HepG2 (cell line): ENCODE results near the gene ADAD2. TPM values are rescaled to one million over a fixed set of nuclear protein-coding genes. Genes with fewer than 3 reads are reported as not detected.
A peak's percentile ranks its signal among the peaks of the same experiment; 100 is the strongest.

Experiments used
- BHLHE40 ChIP-seq: IDR thresholded peaks from 2 replicates; pipeline ENCODE4 v1.6.1; 2011; ENCODE audit warnings: low read length, improper control_type of control experiment
- DR1 ChIP-seq: sonication (generic); formaldehyde crosslinking; IDR thresholded peaks from 2 replicates; pipeline ENCODE4 v1.8.0; 2021; ENCODE audit warnings: mild to moderate bottlenecking, missing genetic modification reagents, inconsistent platforms
- GLI4 ChIP-seq: sonication (generic); formaldehyde crosslinking; IDR thresholded peaks from 2 replicates; pipeline ENCODE4 v1.5.1; 2020; ENCODE audit warnings: missing genetic modification reagents, mild to moderate bottlenecking, moderate library complexity, borderline replicate concordance
- HOXA3 ChIP-seq: sonication (generic); formaldehyde crosslinking; IDR thresholded peaks from 2 replicates; pipeline ENCODE4 v1.5.0; 2020; ENCODE audit warnings: missing genetic modification reagents
- KLF11 ChIP-seq: IDR thresholded peaks from 2 replicates; pipeline ENCODE4 v1.6.1; 2016; ENCODE audit warnings: missing compliant biosample characterization
- RARA ChIP-seq: IDR thresholded peaks from 2 replicates; pipeline ENCODE4 v1.6.1; 2016; ENCODE audit warnings: missing genetic modification reagents, missing compliant biosample characterization
- RNF219 ChIP-seq: sonication (generic); formaldehyde crosslinking; IDR thresholded peaks from 2 replicates; pipeline ENCODE4 v1.5.0; 2020; ENCODE audit warnings: mild to moderate bottlenecking, missing genetic modification reagents
- SMC3 ChIP-seq: IDR thresholded peaks from 2 replicates; pipeline ENCODE4 v1.6.1; 2011; ENCODE audit warnings: low read length, improper control_type of control experiment
- TSC22D2 ChIP-seq: sonication (generic); formaldehyde crosslinking; IDR thresholded peaks from 2 replicates; pipeline ENCODE4 v1.5.1; 2020; ENCODE audit warnings: missing genetic modification reagents, mild to moderate bottlenecking, borderline replicate concordance
- ZNF180 ChIP-seq: sonication (generic); formaldehyde crosslinking; IDR thresholded peaks from 2 replicates; pipeline ENCODE4 v1.4.0; 2020; ENCODE audit warnings: low read depth, missing genetic modification reagents, borderline replicate concordance
- ZNF234 ChIP-seq: sonication (generic); formaldehyde crosslinking; conservative IDR thresholded peaks from 2 replicates; pipeline ENCODE4 v1.5.1; 2020; ENCODE audit warnings: mild to moderate bottlenecking, missing genetic modification reagents
- ZNF362 ChIP-seq: sonication (generic); formaldehyde crosslinking; IDR thresholded peaks from 2 replicates; pipeline ENCODE4 v1.4.0; 2020; ENCODE audit warnings: missing genetic modification reagents, mild to moderate bottlenecking, borderline replicate concordance
- ZNF569 ChIP-seq: sonication (generic); formaldehyde crosslinking; IDR thresholded peaks from 2 replicates; pipeline ENCODE4 v1.5.0; 2020; ENCODE audit warnings: mild to moderate bottlenecking, missing genetic modification reagents, moderate library complexity, borderline replicate concordance
- ZNF589 ChIP-seq: sonication (generic); formaldehyde crosslinking; conservative IDR thresholded peaks from 2 replicates; pipeline ENCODE4 v1.8.0; 2022; ENCODE audit warnings: mild to moderate bottlenecking, moderate library complexity, missing genetic modification reagents
- ZNF781 ChIP-seq: sonication (generic); formaldehyde crosslinking; IDR thresholded peaks from 2 replicates; pipeline ENCODE4 v1.5.1; 2020; ENCODE audit warnings: borderline replicate concordance, mild to moderate bottlenecking, missing genetic modification reagents; ENCODE audit errors: not compliant biosample characterization
- polyA plus RNA-seq, 8 experiments: library from polyadenylated mRNA; depleted of rRNA in 3 of 8; stranded (reverse) in 7 of 8; unstranded in 1 of 8; fragments of >200 nt; fragmentation: Illumina TruSeq in 4 of 8; extraction: Trizol in 4 of 8; gene quantifications; 2 replicates each; pipeline versions ENCODE4 v1.2.1 to v1.2.3, GENCODE V29; 2011 to 2016; ENCODE audit warnings: low read depth in 4 of 8, missing spikeins in 1 of 8, mixed read lengths in 1 of 8; ENCODE audit not compliant: insufficient read depth in 1 of 8
- total RNA-seq, 5 experiments: library from RNA; depleted of rRNA; stranded (reverse); fragments of >200 nt; fragmentation: Illumina TruSeq; extraction: Trizol; gene quantifications; 2 replicates each; pipeline ENCODE4 v1.2.3, GENCODE V29; 2016; ENCODE audit warnings: low read depth in 1 of 5
- TF ChIP-seq, protein P1 (sequence below): sonication (generic); formaldehyde crosslinking; IDR thresholded peaks from 2 replicates; pipeline ENCODE4 v1.4.0; 2020; ENCODE audit warnings: missing genetic modification reagents, borderline replicate concordance
- TF ChIP-seq, protein P2 (sequence below): IDR thresholded peaks from 2 replicates; pipeline ENCODE4 v1.6.1; 2016; ENCODE audit warnings: low read depth, borderline replicate concordance
- TF ChIP-seq, protein P3 (sequence below): sonication (generic); formaldehyde crosslinking; IDR thresholded peaks from 2 replicates; pipeline ENCODE4 v1.5.0; 2020; ENCODE audit warnings: missing genetic modification reagents, mild to moderate bottlenecking, borderline replicate concordance
- TF ChIP-seq, protein P4 (sequence below): sonication (generic); formaldehyde crosslinking; IDR thresholded peaks from 2 replicates; pipeline ENCODE4 v1.8.0; 2022; ENCODE audit warnings: missing genetic modification reagents, low read depth, mild to moderate bottlenecking, borderline replicate concordance

Gene ADAD2
- total and polyA plus RNA-seq, 2 of the 13 experiments (the other 11 are each of a cell fraction or from before 2014, with no cell fraction given), result not detected

GRCh38 chr16:84186685-84187437, 4.1 kb upstream of the ADAD2 start, which contains the start of gene TAF1C (continued):
- TF ChIP-seq, protein P1, sequence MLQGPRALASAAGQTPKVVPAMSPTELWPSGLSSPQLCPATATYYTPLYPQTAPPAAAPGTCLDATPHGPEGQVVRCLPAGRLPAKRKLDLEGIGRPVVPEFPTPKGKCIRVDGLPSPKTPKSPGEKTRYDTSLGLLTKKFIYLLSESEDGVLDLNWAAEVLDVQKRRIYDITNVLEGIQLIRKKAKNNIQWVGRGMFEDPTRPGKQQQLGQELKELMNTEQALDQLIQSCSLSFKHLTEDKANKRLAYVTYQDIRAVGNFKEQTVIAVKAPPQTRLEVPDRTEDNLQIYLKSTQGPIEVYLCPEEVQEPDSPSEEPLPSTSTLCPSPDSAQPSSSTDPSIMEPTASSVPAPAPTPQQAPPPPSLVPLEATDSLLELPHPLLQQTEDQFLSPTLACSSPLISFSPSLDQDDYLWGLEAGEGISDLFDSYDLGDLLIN (CRISPR knock-in tag), result no peak
- TF ChIP-seq, protein P2, sequence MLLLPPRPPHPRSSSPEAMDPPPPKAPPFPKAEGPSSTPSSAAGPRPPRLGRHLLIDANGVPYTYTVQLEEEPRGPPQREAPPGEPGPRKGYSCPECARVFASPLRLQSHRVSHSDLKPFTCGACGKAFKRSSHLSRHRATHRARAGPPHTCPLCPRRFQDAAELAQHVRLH (CRISPR knock-in tag), result peak; percentile 98
- peak; percentile 25; the same call in 1 of the 2 replicates for TF ChIP-seq SMC3
- TF ChIP-seq, protein P3, sequence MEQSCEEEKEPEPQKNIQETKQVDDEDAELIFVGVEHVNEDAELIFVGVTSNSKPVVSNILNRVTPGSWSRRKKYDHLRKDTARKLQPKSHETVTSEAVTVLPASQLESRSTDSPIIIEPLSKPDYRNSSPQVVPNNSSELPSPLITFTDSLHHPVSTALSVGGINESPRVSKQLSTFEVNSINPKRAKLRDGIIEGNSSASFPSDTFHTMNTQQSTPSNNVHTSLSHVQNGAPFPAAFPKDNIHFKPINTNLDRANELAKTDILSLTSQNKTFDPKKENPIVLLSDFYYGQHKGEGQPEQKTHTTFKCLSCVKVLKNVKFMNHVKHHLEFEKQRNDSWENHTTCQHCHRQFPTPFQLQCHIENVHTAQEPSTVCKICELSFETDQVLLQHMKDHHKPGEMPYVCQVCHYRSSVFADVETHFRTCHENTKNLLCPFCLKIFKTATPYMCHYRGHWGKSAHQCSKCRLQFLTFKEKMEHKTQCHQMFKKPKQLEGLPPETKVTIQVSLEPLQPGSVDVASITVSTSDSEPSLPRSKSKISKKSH (CRISPR knock-in tag), result no peak; the same call in none of the 2 replicates
- TF ChIP-seq, protein P4, sequence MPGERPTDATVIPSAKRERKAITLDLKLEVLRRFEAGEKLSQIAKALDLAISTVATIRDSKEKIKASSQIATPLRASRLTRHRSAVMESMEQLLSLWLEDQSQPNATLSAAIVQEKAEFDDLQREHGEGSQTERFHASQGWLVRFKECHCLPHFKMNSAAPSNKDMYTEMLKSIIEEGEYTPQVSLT, result no peak
- peak; percentile 90 for TF ChIP-seq HOXA3 (CRISPR knock-in tag)
- no peak for TF ChIP-seq ZNF589
- peak; percentile 25; the same call in 1 of the 2 replicates for TF ChIP-seq RARA (CRISPR knock-in tag)
- no peak for TF ChIP-seq GLI4
- no peak for TF ChIP-seq RNF219 (CRISPR knock-in tag)
- TF ChIP-seq ZNF569 (CRISPR knock-in tag), result no peak
- TF ChIP-seq KLF11 (CRISPR knock-in tag), result peak; percentile 83; the same call in 1 of the 2 replicates
- TF ChIP-seq TSC22D2 (CRISPR knock-in tag), result peak; percentile 83; the same call in 1 of the 2 replicates
- TF ChIP-seq DR1, result peak; percentile 92
- no peak for TF ChIP-seq ZNF180
- TF ChIP-seq ZNF362 (CRISPR knock-in tag), result no peak
- TF ChIP-seq BHLHE40, result peak; percentile 54; the same call in 1 of the 2 replicates
- TF ChIP-seq ZNF781, result peak; percentile 65
- no peak for TF ChIP-seq ZNF234 (CRISPR knock-in tag)
